Sigmoid colon (tissue), 4 donors: ENCODE results near the gene SHF.

Experiments
- CTCF ChIP-seq, 4 experiments: fragments of 450-650 bp in 3 of 4; fragments of 200-600 bp in 1 of 4; IDR thresholded peaks; one replicate each; pipeline ENCODE4 v1.5.1; 2016 to 2019; ENCODE audit warnings: antibody characterized with exemption in 4 of 4, mild to moderate bottlenecking in 3 of 4, moderate library complexity in 2 of 4
- EP300 ChIP-seq, 4 donors: sonication (generic); formaldehyde crosslinking; IDR thresholded peaks; one replicate each; pipeline ENCODE4 v1.6.1; 2017; ENCODE audit warnings: antibody characterized with exemption in 4 of 4
- POLR2A ChIP-seq, 2 donors: fragments of 450-650 bp; IDR thresholded peaks; one replicate each; pipeline ENCODE4 v1.6.1; 2016; ENCODE audit warnings: antibody characterized with exemption in 2 of 2, mild to moderate bottlenecking in 2 of 2, moderate library complexity in 2 of 2
- POLR2AphosphoS5 ChIP-seq, 4 donors: sonication (generic); formaldehyde crosslinking; IDR thresholded peaks; one replicate each; pipeline ENCODE4 v1.6.1; 2017; ENCODE audit warnings: antibody characterized with exemption in 4 of 4

- peak; percentile 82 to 88 (median 86) for TF ChIP-seq CTCF (IDR thresholded peaks at IDR 0.05)
- no peak for TF ChIP-seq EP300 (IDR thresholded peaks at IDR 0.05)
- no peak for TF ChIP-seq POLR2AphosphoS5 (IDR thresholded peaks at IDR 0.05)
- no peak for TF ChIP-seq POLR2A (IDR thresholded peaks at IDR 0.05)
Measured at GRCh38 chr15:45162771-45163507, 24.8 kb downstream of the SHF start.
